ENCODE data around the gene ANKFN1.

ANKFN1 gene

GRCh38 chr17:56505154-56505756 is 352.0 kb downstream of the ANKFN1 start:
- TF ChIP-seq, protein P1, sequence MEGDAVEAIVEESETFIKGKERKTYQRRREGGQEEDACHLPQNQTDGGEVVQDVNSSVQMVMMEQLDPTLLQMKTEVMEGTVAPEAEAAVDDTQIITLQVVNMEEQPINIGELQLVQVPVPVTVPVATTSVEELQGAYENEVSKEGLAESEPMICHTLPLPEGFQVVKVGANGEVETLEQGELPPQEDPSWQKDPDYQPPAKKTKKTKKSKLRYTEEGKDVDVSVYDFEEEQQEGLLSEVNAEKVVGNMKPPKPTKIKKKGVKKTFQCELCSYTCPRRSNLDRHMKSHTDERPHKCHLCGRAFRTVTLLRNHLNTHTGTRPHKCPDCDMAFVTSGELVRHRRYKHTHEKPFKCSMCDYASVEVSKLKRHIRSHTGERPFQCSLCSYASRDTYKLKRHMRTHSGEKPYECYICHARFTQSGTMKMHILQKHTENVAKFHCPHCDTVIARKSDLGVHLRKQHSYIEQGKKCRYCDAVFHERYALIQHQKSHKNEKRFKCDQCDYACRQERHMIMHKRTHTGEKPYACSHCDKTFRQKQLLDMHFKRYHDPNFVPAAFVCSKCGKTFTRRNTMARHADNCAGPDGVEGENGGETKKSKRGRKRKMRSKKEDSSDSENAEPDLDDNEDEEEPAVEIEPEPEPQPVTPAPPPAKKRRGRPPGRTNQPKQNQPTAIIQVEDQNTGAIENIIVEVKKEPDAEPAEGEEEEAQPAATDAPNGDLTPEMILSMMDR (IDR thresholded peaks at IDR 0.05): no peak

GRCh38 chr17:56506349-56506748 is 353.1 kb downstream of the ANKFN1 start:
- TF ChIP-seq, protein P1 (IDR thresholded peaks at IDR 0.05): no peak

- TF ChIP-seq, protein P1 (IDR thresholded peaks at IDR 0.05): no peak
These were observed 357.5 kb downstream of the ANKFN1 start for GRCh38 chr17:56510554-56511342.

- TF ChIP-seq, protein P1 (IDR thresholded peaks at IDR 0.05): no peak
These were observed 361.0 kb downstream of the ANKFN1 start for GRCh38 chr17:56514264-56514663.

DNA sequence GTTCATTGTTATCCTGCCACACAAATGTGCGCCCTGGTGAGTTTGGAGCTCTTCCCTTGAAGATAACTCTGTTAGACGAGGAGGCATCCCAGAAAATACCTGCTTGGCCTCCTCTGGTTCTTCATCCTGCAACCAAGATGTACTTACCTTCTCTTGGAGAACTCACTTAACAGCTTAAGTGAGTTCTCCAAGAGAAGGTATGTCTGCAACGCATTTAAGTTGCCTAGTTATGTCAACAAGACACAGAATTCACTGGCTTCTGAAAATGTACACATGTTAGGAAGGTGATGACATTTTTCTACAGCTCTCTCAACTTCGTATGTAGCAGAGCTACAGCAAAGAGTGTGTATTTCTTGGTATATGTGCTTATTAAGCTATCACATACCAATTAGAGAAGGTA is 361.6 kb downstream of the ANKFN1 start:
- TF ChIP-seq, protein P1 (IDR thresholded peaks at IDR 0.05): no peak

DNA sequence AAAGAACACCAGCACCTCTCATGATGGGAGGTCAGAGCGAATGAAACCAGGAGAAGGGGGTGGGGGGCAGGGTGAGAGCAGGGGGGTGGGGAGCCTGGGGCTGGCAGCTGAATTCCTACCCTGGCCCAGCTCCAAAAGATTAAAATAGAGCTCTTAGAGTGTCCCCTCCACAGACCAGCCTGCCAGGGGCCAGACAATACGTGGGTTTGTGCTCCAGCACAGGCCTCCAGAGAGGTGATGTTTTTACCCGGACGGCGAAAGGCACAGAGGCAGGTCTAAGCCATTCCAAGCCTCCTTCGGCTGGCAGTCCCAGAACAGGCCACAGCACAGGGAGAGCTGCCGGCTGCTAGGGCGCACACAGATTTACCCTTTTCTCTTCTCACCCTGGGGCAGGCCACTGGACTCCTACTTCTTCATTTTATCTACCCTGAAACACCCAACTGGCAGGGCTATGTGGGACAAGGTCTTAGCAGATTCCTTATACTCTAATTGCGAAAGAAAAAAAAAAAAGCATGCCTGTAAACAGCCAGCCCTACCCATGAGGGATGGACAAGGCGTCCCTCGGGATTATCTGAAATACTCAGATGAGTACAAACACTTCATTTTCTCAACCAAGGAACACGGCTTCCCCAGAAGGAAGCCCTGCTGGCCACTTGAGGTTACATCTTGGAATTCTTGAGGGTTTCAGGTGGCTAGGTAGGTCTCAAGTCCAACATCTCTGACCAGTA is 368.3 kb downstream of the ANKFN1 start:
- TF ChIP-seq, protein P1 (IDR thresholded peaks at IDR 0.05): no peak

GRCh38 chr17:56523042-56523441 is 369.8 kb downstream of the ANKFN1 start:
- TF ChIP-seq, protein P1 (IDR thresholded peaks at IDR 0.05): no peak

Data from LNCAP (cell line).